Epidermal melanocyte (primary cell): ENCODE results near the gene COL23A1.

Source experiments
- DNase-seq: peaks from one replicate; pipeline ENCODE4 v3.0.0; 2011; ENCODE audit warnings: low spot score; ENCODE audit not compliant: insufficient read length

COL23A1 gene

GRCh38 chr5:178590141-178590923 lies at the start of gene COL23A1:
COL23A1 (minus strand) TSS chr5:178590393.
- peak; percentile 48 for DNase-seq

GRCh38 chr5:178637356-178638074 lies 47.3 kb upstream of the COL23A1 start:
- no peak for DNase-seq

GRCh38 chr5:178632285-178632684 lies 42.1 kb upstream of the COL23A1 start:
- DNase-seq, result no peak

- DNase-seq, result no peak
Measured at GRCh38 chr5:178630951-178631350, 40.8 kb upstream of the COL23A1 start.

- DNase-seq, result no peak
Measured at GRCh38 chr5:178630475-178630930, 40.3 kb upstream of the COL23A1 start.

DNA sequence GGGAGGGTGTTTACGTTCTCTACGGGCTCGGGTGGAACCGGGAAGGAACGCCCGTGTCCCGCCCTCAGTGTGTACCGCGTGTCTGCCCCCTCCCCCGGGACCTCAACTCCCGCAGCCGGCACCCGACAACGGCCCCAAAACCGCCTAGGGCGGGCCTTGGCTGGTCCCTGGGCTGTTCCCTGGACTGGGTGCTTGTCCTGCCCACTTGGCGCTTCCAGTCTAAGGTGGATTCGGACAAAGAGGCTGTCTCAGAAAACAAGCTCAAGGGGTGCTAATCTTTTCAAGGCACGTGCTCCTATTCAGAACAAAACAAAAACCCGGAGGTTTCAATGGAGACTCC lies 37.0 kb upstream of the COL23A1 start:
- DNase-seq, result no peak

- peak; percentile 82 for DNase-seq
Measured at GRCh38 chr5:178626484-178627258, 36.5 kb upstream of the COL23A1 start, which contains the start of gene CLK4. CLK4 (minus strand) TSS chr5:178627050; CDS start chr5:178623416, 3,634 bp downstream.

GRCh38 chr5:178625679-178626483 lies 35.7 kb upstream of the COL23A1 start:
- no peak for DNase-seq

DNA sequence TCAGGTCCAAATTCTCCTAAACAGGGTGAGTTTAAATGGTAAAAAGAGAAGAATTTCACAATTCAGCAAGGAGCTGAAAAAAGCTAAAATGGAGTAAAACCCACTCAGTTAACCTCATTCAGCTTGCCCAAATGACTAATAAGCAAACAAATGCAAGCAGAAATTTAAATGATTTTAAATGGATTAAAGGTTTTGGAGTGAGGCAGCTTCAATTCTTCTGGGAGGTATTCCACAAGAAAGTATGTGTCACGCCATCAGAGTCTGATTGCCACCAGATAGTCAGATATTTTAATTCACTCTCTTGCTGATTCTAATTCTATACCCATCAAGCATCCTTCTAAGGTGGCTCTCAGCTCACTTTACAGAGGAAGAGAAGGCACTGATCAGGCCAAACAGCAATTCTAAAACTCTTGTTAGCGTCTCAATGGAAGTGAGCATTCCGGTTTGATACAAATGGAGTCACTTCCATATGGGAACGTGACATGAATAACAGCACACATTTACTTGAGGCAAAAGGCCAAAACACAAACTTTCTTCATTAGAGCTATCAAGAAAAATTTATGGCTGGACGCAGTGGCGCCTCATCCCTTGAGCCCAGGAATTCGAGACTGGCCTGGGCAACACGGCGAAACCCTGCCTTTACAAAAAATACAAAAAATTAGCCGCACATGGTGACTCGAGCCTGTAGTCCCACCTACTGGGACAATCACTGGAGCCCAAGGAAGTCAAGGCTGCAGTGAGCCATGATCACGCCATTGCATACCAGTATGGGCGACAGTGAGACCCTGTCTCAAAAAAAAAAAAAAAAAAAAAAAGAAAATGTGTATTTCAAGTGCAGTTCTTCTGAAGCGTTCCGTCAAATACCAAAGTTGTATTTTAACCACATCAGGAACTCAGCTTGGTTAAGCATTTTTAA lies 34.7 kb upstream of the COL23A1 start:
- no peak for DNase-seq

GRCh38 chr5:178622679-178623247 lies 32.6 kb upstream of the COL23A1 start:
- no peak for DNase-seq

GRCh38 chr5:178619390-178619789 lies 29.2 kb upstream of the COL23A1 start:
- DNase-seq, result no peak

- no peak for DNase-seq
Measured at GRCh38 chr5:178612299-178612698, 22.1 kb upstream of the COL23A1 start.

DNA sequence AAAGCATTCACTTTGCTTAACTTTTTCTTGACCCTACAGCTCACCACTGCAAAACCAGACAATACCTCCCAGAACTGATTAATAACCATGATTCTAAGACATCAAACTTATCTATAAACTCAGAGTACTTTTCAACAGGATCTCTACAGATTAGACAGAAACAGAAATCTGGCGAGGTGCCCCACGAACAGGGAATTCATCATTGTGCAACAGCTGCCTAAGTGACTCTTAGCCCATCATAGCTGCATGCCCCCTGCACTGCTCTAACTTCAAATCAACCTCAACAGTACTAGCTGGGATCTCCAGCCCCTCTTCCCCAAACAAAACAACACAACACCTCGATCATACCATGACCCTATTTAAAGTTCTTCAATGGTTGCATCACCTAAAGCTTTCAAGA lies 16.1 kb upstream of the COL23A1 start:
- DNase-seq, result no peak

- DNase-seq, result no peak
Measured at GRCh38 chr5:178605788-178606187, 15.6 kb upstream of the COL23A1 start.

GRCh38 chr5:178602752-178603151 lies 12.6 kb upstream of the COL23A1 start:
- DNase-seq, result no peak

- DNase-seq, result no peak
Measured at GRCh38 chr5:178595750-178596149, 5.6 kb upstream of the COL23A1 start.

DNA sequence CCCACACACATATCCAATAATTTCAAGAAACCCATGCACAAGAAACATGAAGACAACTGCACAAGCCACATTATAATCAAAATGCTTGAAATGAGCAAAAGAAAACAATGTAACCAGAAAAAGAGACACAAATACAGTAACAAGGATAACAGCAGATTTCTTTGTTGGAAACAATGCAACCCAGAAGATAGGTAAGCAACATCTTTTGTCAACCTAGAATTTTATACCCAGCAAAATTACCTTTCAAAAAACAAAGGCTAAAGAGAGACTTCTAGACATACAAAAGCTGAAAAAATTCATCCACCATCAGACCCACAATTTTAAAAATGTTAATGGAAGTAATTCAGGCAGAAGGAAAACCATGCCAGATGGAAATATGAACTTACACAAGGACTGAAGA lies 5.0 kb upstream of the COL23A1 start:
- DNase-seq, result no peak

DNA sequence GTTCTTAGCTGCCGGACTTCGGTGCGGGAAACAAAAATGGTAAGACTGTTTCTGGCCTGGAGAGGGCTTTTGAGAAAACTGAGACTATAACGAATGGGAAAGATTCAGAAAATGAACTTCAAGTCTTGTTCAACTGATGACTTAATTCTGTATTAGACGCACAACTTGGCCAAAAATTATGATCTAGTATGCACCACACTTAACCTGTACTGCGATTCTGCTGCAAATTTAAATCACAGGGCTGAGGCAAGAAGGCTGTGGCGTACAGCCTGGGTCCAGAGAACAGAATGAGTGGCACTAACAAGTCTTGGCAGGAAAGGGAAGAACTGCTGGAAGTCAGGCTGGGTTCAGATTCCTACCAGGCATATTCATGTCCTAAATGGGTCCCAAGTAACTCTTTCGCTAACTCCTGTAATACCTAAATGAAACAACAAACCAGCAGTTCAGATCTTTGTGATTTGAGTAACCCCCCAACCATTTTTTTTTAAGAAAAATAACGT lies 781 bp upstream of the COL23A1 start:
- no peak for DNase-seq
